HepG2 (cell line): ENCODE data around the gene E2F3. TPM values are rescaled to one million over a fixed set of nuclear protein-coding genes. Genes with fewer than 3 reads are reported as not detected.

Source experiments
- ATAC-seq: fragments of 200-7000 bp; cut with Tn5 transposase; 3 replicates; pipeline ENCODE4 v1.9.1; 2020; ENCODE audit warnings: mild to moderate bottlenecking, moderate library complexity
- BruUV-seq: library from RNA; stranded (reverse); fragments of 400-500 nt; replicated peaks from 2 replicates; lab custom pipeline; 2021; lab: Mats Ljungman, UMichigan
- CTCF ChIA-PET: fragments of 300-600 bp; formaldehyde crosslinking; extraction: SDS; loops from one replicate; lab custom pipeline; 2021; ENCODE audit warnings: low total read pairs, inconsistent platforms, low intra/inter-chr PET ratio; lab: Yijun Ruan, JAX
- POLR2A ChIA-PET: fragments of 350-600 bp; sonication (Branson Sonifier 250); formaldehyde crosslinking; loops from one replicate; lab custom pipeline; 2020; ENCODE audit warnings: antibody characterized with exemption, inconsistent platforms; lab: Yijun Ruan, JAX
- DNase-seq: peaks from one replicate; pipeline ENCODE4 v3.0.0-alpha.2; 2015; ENCODE audit warnings: low spot score
- FAIRE-seq: peaks from 3 replicates; lab custom pipeline; 2011; peaks lifted over from hg19 to GRCh38; lab: Jason Lieb, UNC
- H2AFZ ChIP-seq: one replicate; pipeline ENCODE4 v1.6.1; 2011; ENCODE audit warnings: low read length, inconsistent platforms
- H3K27ac ChIP-seq: fragments of 300-600 bp; 3 replicates; pipeline ENCODE4 v1.8.0; 2011; ENCODE audit warnings: mixed run types, mild to moderate bottlenecking, mixed read lengths, low read length, inconsistent platforms; ENCODE audit not compliant: insufficient read depth; ENCODE audit errors: extremely low read length
- H3K27me3 ChIP-seq, 2 experiments: fragments of 200-600 bp in 1 of 2; 2 replicates in 1 of 2; 3 replicates in 1 of 2; pipeline versions ENCODE4 v1.6.0 to v1.8.0; 2011; ENCODE audit warnings: low read length in 2 of 2, mild to moderate bottlenecking in 2 of 2, moderate library complexity in 2 of 2, inconsistent platforms in 1 of 2; ENCODE audit not compliant: insufficient read depth in 2 of 2, control insufficient read depth in 1 of 2
- H3K36me3 ChIP-seq, 2 experiments: fragments of 200-600 bp in 1 of 2; replicated peaks in 1 of 2; 2 replicates in 1 of 2; 3 replicates in 1 of 2; pipeline versions ENCODE4 v1.5.1 to v1.8.0; 2011; ENCODE audit warnings: low read length in 2 of 2, inconsistent platforms in 1 of 2; ENCODE audit not compliant: insufficient read depth in 2 of 2, control insufficient read depth in 1 of 2
- H3K4me1 ChIP-seq: 2 replicates; pipeline ENCODE4 v1.5.1; 2012; ENCODE audit warnings: low read length, inconsistent platforms; ENCODE audit not compliant: insufficient read depth
- H3K4me2 ChIP-seq: 2 replicates; pipeline ENCODE4 v1.6.0; 2011; ENCODE audit warnings: low read depth, low read length, inconsistent platforms
- H3K4me3 ChIP-seq, 3 experiments: fragments of 200-600 bp in 1 of 3; sonication (generic), shearing (Covaris generic) in 1 of 3; replicated peaks in 1 of 3; 2 replicates each; pipeline ENCODE4 v1.5.1; 2011 to 2016; ENCODE audit warnings: low read length in 3 of 3, inconsistent platforms in 2 of 3, low read depth in 2 of 3, mild to moderate bottlenecking in 2 of 3, control low read depth in 1 of 3, mixed read lengths in 1 of 3; ENCODE audit not compliant: insufficient read depth in 1 of 3
- H3K79me2 ChIP-seq: one replicate; pipeline ENCODE4 v1.6.1; 2011; ENCODE audit warnings: low read length, inconsistent platforms; ENCODE audit not compliant: insufficient read depth
- H3K9ac ChIP-seq: 2 replicates; pipeline ENCODE4 v1.6.0; 2011; ENCODE audit warnings: mild to moderate bottlenecking, low read depth, low read length, inconsistent platforms; ENCODE audit not compliant: insufficient read depth
- H3K9me3 ChIP-seq: 2 replicates; pipeline ENCODE4 v1.5.1; 2012; ENCODE audit warnings: mild to moderate bottlenecking, low read length
- H4K20me1 ChIP-seq: 2 replicates; pipeline ENCODE4 v1.6.0; 2011; ENCODE audit warnings: inconsistent platforms, mild to moderate bottlenecking, low read length, moderate library complexity; ENCODE audit not compliant: insufficient read depth
- ARID3A ChIP-seq: IDR thresholded peaks from 2 replicates; pipeline ENCODE4 v1.6.1; 2012; ENCODE audit warnings: low read depth, low read length, improper control_type of control experiment
- CAMTA2 ChIP-seq: sonication (generic); formaldehyde crosslinking; IDR thresholded peaks from 2 replicates; pipeline ENCODE4 v1.4.0; 2020; ENCODE audit warnings: mild to moderate bottlenecking, missing genetic modification reagents, borderline replicate concordance
- CENPT ChIP-seq: sonication (generic); formaldehyde crosslinking; IDR thresholded peaks from 2 replicates; pipeline ENCODE4 v1.8.0; 2022; ENCODE audit warnings: low read depth, mild to moderate bottlenecking, moderate library complexity, missing genetic modification reagents
- ETV6 ChIP-seq: sonication (generic); formaldehyde crosslinking; conservative IDR thresholded peaks from 2 replicates; pipeline ENCODE4 v1.4.0; 2020; ENCODE audit warnings: missing genetic modification reagents
- MAZ ChIP-seq, 2 experiments: sonication (generic) in 1 of 2; formaldehyde crosslinking in 1 of 2; IDR thresholded peaks; 2 replicates each; pipeline versions ENCODE4 v1.5.0 to v1.6.1; 2012 to 2020; ENCODE audit warnings: low read depth in 2 of 2, mild to moderate bottlenecking in 2 of 2, borderline replicate concordance in 1 of 2, improper control_type of control experiment in 1 of 2, low read length in 1 of 2, missing genetic modification reagents in 1 of 2, moderate library complexity in 1 of 2
- MIXL1 ChIP-seq: IDR thresholded peaks from 2 replicates; pipeline ENCODE4 v1.6.1; 2016
- MYNN ChIP-seq: sonication (generic); formaldehyde crosslinking; IDR thresholded peaks from 2 replicates; pipeline ENCODE4 v1.4.0; 2020; ENCODE audit warnings: mild to moderate bottlenecking, low read depth, missing genetic modification reagents
- NCOR1 ChIP-seq: fragments of 200-600 bp; sonication (generic); IDR thresholded peaks from 2 replicates; pipeline ENCODE4 v1.7.0; 2017; ENCODE audit warnings: antibody characterized with exemption, low read length, borderline replicate concordance
- REPIN1 ChIP-seq: sonication (generic); formaldehyde crosslinking; IDR thresholded peaks from 2 replicates; pipeline ENCODE4 v1.8.0; 2022; ENCODE audit warnings: missing genetic modification reagents, low read depth, mild to moderate bottlenecking, borderline replicate concordance
- SMARCC2 ChIP-seq: fragments of 450-650 bp; IDR thresholded peaks from 2 replicates; pipeline ENCODE4 v1.6.1; 2017; ENCODE audit warnings: antibody characterized with exemption, mild to moderate bottlenecking
- SNAPC5 ChIP-seq: sonication (generic); formaldehyde crosslinking; IDR thresholded peaks from 2 replicates; pipeline ENCODE4 v1.8.1; 2023; ENCODE audit warnings: mild to moderate bottlenecking, missing genetic modification reagents, borderline replicate concordance
- SSRP1 ChIP-seq: IDR thresholded peaks from 2 replicates; pipeline ENCODE4 v1.6.1; 2016; ENCODE audit warnings: control low read depth
- TSC22D2 ChIP-seq: sonication (generic); formaldehyde crosslinking; IDR thresholded peaks from 2 replicates; pipeline ENCODE4 v1.5.1; 2020; ENCODE audit warnings: missing genetic modification reagents, mild to moderate bottlenecking, borderline replicate concordance
- YEATS4 ChIP-seq: sonication (generic); formaldehyde crosslinking; IDR thresholded peaks from 2 replicates; pipeline ENCODE4 v1.4.0; 2020; ENCODE audit warnings: missing genetic modification reagents, borderline replicate concordance
- ZBTB7B ChIP-seq: sonication (generic); formaldehyde crosslinking; IDR thresholded peaks from 2 replicates; pipeline ENCODE4 v1.4.0; 2020; ENCODE audit warnings: missing genetic modification reagents
- ZC3H4 ChIP-seq: sonication (generic); formaldehyde crosslinking; IDR thresholded peaks from 2 replicates; pipeline ENCODE4 v1.4.0; 2020; ENCODE audit warnings: missing genetic modification reagents, borderline replicate concordance
- ZFP37 ChIP-seq: sonication (generic); formaldehyde crosslinking; IDR thresholded peaks from 2 replicates; pipeline ENCODE4 v1.4.0; 2020; ENCODE audit warnings: missing genetic modification reagents, borderline replicate concordance
- ZKSCAN8 ChIP-seq: IDR thresholded peaks from 2 replicates; pipeline ENCODE4 v1.6.1; 2016; ENCODE audit warnings: borderline replicate concordance, missing genetic modification reagents, missing compliant biosample characterization
- ZNF362 ChIP-seq: sonication (generic); formaldehyde crosslinking; IDR thresholded peaks from 2 replicates; pipeline ENCODE4 v1.4.0; 2020; ENCODE audit warnings: missing genetic modification reagents, mild to moderate bottlenecking, borderline replicate concordance
- ZNF614 ChIP-seq: IDR thresholded peaks from 2 replicates; pipeline ENCODE4 v1.6.1; 2018; ENCODE audit warnings: missing biosample characterization, missing genetic modification reagents, inconsistent platforms, borderline replicate concordance
- ZNF629 ChIP-seq: sonication (generic); formaldehyde crosslinking; conservative IDR thresholded peaks from 2 replicates; pipeline ENCODE4 v1.5.0; 2020; ENCODE audit warnings: missing genetic modification reagents
- ZNF792 ChIP-seq: IDR thresholded peaks from 2 replicates; pipeline ENCODE4 v1.6.1; 2016
- ZZZ3 ChIP-seq: sonication (generic); formaldehyde crosslinking; IDR thresholded peaks from 2 replicates; pipeline ENCODE4 v1.4.0; 2020; ENCODE audit warnings: missing genetic modification reagents, mild to moderate bottlenecking, borderline replicate concordance
- WGBS: methylation state at CpG from one replicate; pipeline ENCODE4 v1.1.6; 2017; ENCODE audit warnings: low lambda C conversion rate; 5-methylcytosine and 5-hydroxymethylcytosine counted together
- in situ Hi-C: cut with HindIII; loops from 2 replicates; pipeline ENCODE4 v1.10.0; 2017; ENCODE audit warnings: low pct_unique_long_range_greater_than_20kb; ENCODE audit not compliant: extremely low pct_ligation_motif_present
- intact Hi-C: fragments of 100-400 bp; cut with micrococcal nuclease; formaldehyde crosslinking; loops from one replicate; pipeline ENCODE4 v1.10.0; 2022; ENCODE audit not compliant: unreplicated experiment
- polyA plus RNA-seq, 8 experiments: library from polyadenylated mRNA; depleted of rRNA in 3 of 8; stranded (reverse) in 7 of 8; unstranded in 1 of 8; fragments of >200 nt; fragmentation: Illumina TruSeq in 4 of 8; extraction: Trizol in 4 of 8; gene quantifications; 2 replicates each; pipeline versions ENCODE4 v1.2.1 to v1.2.3, GENCODE V29; 2011 to 2016; ENCODE audit warnings: low read depth in 4 of 8, missing spikeins in 1 of 8, mixed read lengths in 1 of 8; ENCODE audit not compliant: insufficient read depth in 1 of 8
- total RNA-seq, 5 experiments: library from RNA; depleted of rRNA; stranded (reverse); fragments of >200 nt; fragmentation: Illumina TruSeq; extraction: Trizol; gene quantifications; 2 replicates each; pipeline ENCODE4 v1.2.3, GENCODE V29; 2016; ENCODE audit warnings: low read depth in 1 of 5

E2F3 gene
- total and polyA plus RNA-seq, 2 of the 13 experiments (the other 11 are each of a cell fraction or from before 2014, with no cell fraction given): 8.5 to 12.7 TPM

- peak; percentile 32; the same call in 1 of the 2 replicates for TF ChIP-seq REPIN1 (CRISPR knock-in tag)
- TF ChIP-seq TSC22D2: 0 out of 2 replicates have a peak, but pooled peaks have one; percentile 1
- 0 out of 2 replicates have a peak, but pooled peaks have one; percentile 47 for TF ChIP-seq MIXL1 (CRISPR knock-in tag)
- TF ChIP-seq ZKSCAN8 (CRISPR knock-in tag): 0 out of 2 replicates have a peak, but pooled peaks have one; percentile 50
- TF ChIP-seq SSRP1 (CRISPR knock-in tag): no peak
- no peak for TF ChIP-seq YEATS4 (CRISPR knock-in tag)
- no peak for TF ChIP-seq NCOR1
- peak; percentile 24; the same call in 1 of the 2 replicates for TF ChIP-seq ZNF362 (CRISPR knock-in tag)
- peak; percentile 55; the same call in 1 of the 2 replicates for TF ChIP-seq ZNF614 (CRISPR knock-in tag)
- 0 out of 2 replicates have a peak, but pooled peaks have one; percentile 40 for TF ChIP-seq ZNF792 (CRISPR knock-in tag)
- peak; percentile 5; the same call in 1 of the 2 replicates for TF ChIP-seq ZNF629
- TF ChIP-seq ZBTB7B (CRISPR knock-in tag): no peak
These were observed 3.0 kb downstream of the E2F3 start (continued) for GRCh38 chr6:20404641-20405032.

- no peaks in the 10 kb centered on the region; a peak in 1 of 5 replicates for H3K27me3 ChIP-seq
- WGBS: 93% methylated on average over 4 of the region's 4 CpGs
- H3K9me3 ChIP-seq: no peaks in the 10 kb centered on the region
- CTCF ChIA-PET: no interaction called here
- intact Hi-C loops: loop anchor here (10.0 kb wide), 1 partner anchor 604 kb away; no protein-coding TSS in a partner anchor
- no peak overlapping the region for H3K4me2 ChIP-seq
- peaks cover 8% of the 10 kb centered on the region for H4K20me1 ChIP-seq
- peaks cover 18% of the 10 kb centered on the region; the same call in 1 of the 2 replicates for H3K4me1 ChIP-seq
- no peak for DNase-seq
- no peak for ATAC-seq
- FAIRE-seq: no peak
- no TSS peak for BruUV-seq
- H2AFZ ChIP-seq: no peak overlapping the region
- no peak overlapping the region for H3K4me3 ChIP-seq
- no peak overlapping the region for H3K9ac ChIP-seq
- H3K27ac ChIP-seq: no peak overlapping the region
- in situ Hi-C loops: no loop called here
- POLR2A ChIA-PET: no interaction called here
- H3K79me2 ChIP-seq: peaks cover 99% of the 10 kb centered on the region
- H3K36me3 ChIP-seq: peaks cover 2 to 33% of the 10 kb centered on the region in 2 experiments; a peak in 3 of 5 replicates
- TF ChIP-seq MAZ (IDR thresholded peaks at IDR 0.05; ENCODE audit: borderline replicate concordance, low read depth, low read length): no peak
- no peak for TF ChIP-seq MAZ (CRISPR knock-in tag; IDR thresholded peaks at IDR 0.05; ENCODE audit: low read depth)
- no peak for TF ChIP-seq ETV6 (CRISPR knock-in tag)
- TF ChIP-seq MYNN (CRISPR knock-in tag): no peak
- TF ChIP-seq SMARCC2: no peak
- TF ChIP-seq ZFP37 (CRISPR knock-in tag): no peak
- TF ChIP-seq CENPT (CRISPR knock-in tag): no peak
- TF ChIP-seq CAMTA2 (CRISPR knock-in tag): no peak
- no peak for TF ChIP-seq ZZZ3 (CRISPR knock-in tag)
- no peak for TF ChIP-seq ARID3A
- no peak for TF ChIP-seq ZC3H4
- no peak for TF ChIP-seq SNAPC5 (CRISPR knock-in tag)
These were observed 7.2 kb downstream of the E2F3 start for GRCh38 chr6:20408851-20409250.
